Spleen (tissue), 11 donors: ENCODE measurements around the gene DGKB. TPM values are rescaled to one million over a fixed set of nuclear protein-coding genes. Genes with fewer than 3 reads are reported as not detected.

Source experiments
- DNase-seq: peaks from one replicate; pipeline ENCODE4 v3.0.0-alpha.2; 2020
- H3K27ac ChIP-seq, 8 donors: fragments of 200-600 bp; sonication (generic) in 7 of 8; 1 replicate in 4 of 8; 2 replicates in 4 of 8; pipeline versions ENCODE4 v1.5.0 to v1.8.0; 2016 to 2021; ENCODE audit warnings: inconsistent platforms in 4 of 8, mild to moderate bottlenecking in 4 of 8, moderate library complexity in 1 of 8
- H3K27me3 ChIP-seq, 7 donors: fragments of 200-600 bp; sonication (generic) in 6 of 7; replicated peaks in 1 of 7; 1 replicate in 4 of 7; 2 replicates in 3 of 7; pipeline versions ENCODE4 v1.5.0 to v1.8.0; 2016 to 2021; ENCODE audit warnings: inconsistent platforms in 3 of 7, mild to moderate bottlenecking in 1 of 7
- H3K36me3 ChIP-seq, 6 donors: fragments of 200-600 bp; sonication (generic) in 5 of 6; 1 replicate in 4 of 6; 2 replicates in 2 of 6; pipeline versions ENCODE4 v1.5.0 to v1.8.0; 2016 to 2021; ENCODE audit warnings: inconsistent platforms in 2 of 6
- H3K4me1 ChIP-seq, 6 donors: fragments of 200-600 bp; sonication (generic) in 5 of 6; 1 replicate in 3 of 6; 2 replicates in 3 of 6; pipeline versions ENCODE4 v1.5.0 to v1.8.0; 2016 to 2021; ENCODE audit warnings: inconsistent platforms in 3 of 6
- H3K4me3 ChIP-seq, 8 donors: fragments of 200-600 bp; sonication (generic) in 7 of 8; 1 replicate in 4 of 8; 2 replicates in 4 of 8; pipeline versions ENCODE4 v1.5.0 to v1.8.0; 2016 to 2021; ENCODE audit warnings: inconsistent platforms in 4 of 8, mild to moderate bottlenecking in 4 of 8, moderate library complexity in 2 of 8
- H3K9me3 ChIP-seq, 8 donors: fragments of 200-600 bp; sonication (generic) in 7 of 8; 1 replicate in 4 of 8; 2 replicates in 4 of 8; pipeline versions ENCODE4 v1.5.0 to v1.8.0; 2016 to 2021; ENCODE audit warnings: inconsistent platforms in 4 of 8
- POLR2A ChIP-seq, 3 donors: fragments of 450-650 bp; IDR thresholded peaks; one replicate each; pipeline ENCODE4 v1.5.1; 2017; ENCODE audit warnings: antibody characterized with exemption in 3 of 3, mild to moderate bottlenecking in 1 of 3
- POLR2AphosphoS5 ChIP-seq, 3 donors: sonication (generic); formaldehyde crosslinking; IDR thresholded peaks; one replicate each; pipeline ENCODE4 v1.5.1; 2017; ENCODE audit warnings: antibody characterized with exemption in 3 of 3
- WGBS, 5 donors: extraction: QIAGEN DNeasy Blood & Tissue Kit in 3 of 5; methylation state at CpG; one replicate each; pipeline versions ENCODE4 v1.1.5 to v1.1.7; 2013 to 2018; 5-methylcytosine and 5-hydroxymethylcytosine counted together
- intact Hi-C: fragments of 100-400 bp; cut with DNase I; formaldehyde crosslinking; loops from one replicate; pipeline ENCODE4 v1.15.0; 2023; ENCODE audit warnings: low total_unique reads
- polyA plus RNA-seq, 3 donors: library from polyadenylated mRNA; stranded (reverse); fragments of 200-250 nt; gene quantifications; one replicate each; pipeline ENCODE4 v1.2.1, GENCODE V29; 2013
- total RNA-seq, 7 donors: library from RNA; depleted of rRNA in 3 of 7; stranded (reverse); fragments of >200 nt in 3 of 7; fragmentation: NEBNext Ultra II Directional in 4 of 7; extraction: Animal tissue kit (Norgen Biotek cat#: 25700) in 4 of 7; gene quantifications; one replicate each; pipeline versions ENCODE4 v1.1.0 to v1.2.1, GENCODE V29; 2016 to 2021
- TF ChIP-seq, protein P1 (sequence below), 11 experiments: fragments of 200-600 bp in 7 of 11; fragments of 450-650 bp in 4 of 11; sonication (generic) in 4 of 11; IDR thresholded peaks in 8 of 11; conservative IDR thresholded peaks in 3 of 11; 1 replicate in 7 of 11; 2 replicates in 4 of 11; pipeline versions ENCODE4 v1.4.0 to v1.8.0; 2016 to 2021; ENCODE audit warnings: antibody characterized with exemption in 11 of 11, inconsistent platforms in 4 of 11, mild to moderate bottlenecking in 1 of 11
- donor health status: healthy with polysubstance abuse.
- donor health status: DM: no; HTN: no; CAD: no; lungs with moderate emphysema.
- donor health status: DM: no; HTN: no; CAD: no.
- donor health status: Bipolar disorder and iron deficiency.
- donor health status: healthy.
- donor health status: DM: no; HTN: no; CAD: no.
- donor health status: DM: yes; HTN: yes; CAD: no.

DGKB gene
- total and polyA plus RNA-seq, 10 donors: 0.02 to 0.26 (median 0.03) TPM; not detected in 6

DNA sequence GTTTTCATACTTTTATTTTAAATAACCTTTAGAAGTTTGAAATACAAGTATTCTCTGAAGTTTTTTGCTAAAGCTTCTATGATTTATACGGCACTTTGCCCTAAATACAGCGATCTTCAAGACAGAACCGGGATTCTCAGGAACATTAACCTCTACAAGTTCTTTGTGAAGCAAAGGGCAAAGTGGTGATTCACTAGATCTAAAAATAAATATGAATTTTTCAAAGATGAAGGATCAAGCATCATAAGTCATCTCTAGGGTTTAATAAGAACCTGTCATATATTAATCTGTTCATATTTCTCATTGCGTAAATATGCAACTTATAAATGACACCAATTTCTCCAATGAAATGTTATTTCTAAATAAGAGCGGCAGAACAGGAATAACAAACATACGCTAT, 30.7 kb downstream of the DGKB start:
- no peaks in the 10 kb centered on the region for H3K27me3 ChIP-seq
- H3K27ac ChIP-seq: no peak overlapping the region
- H3K9me3 ChIP-seq: peaks cover 0 to 7% (median 1%) of the 10 kb centered on the region in 8 donors
- intact Hi-C loops: no loop called here
- no peak for DNase-seq
- WGBS, 5 donors: 77 to 96% (median 85%) methylated on average over 6 of the region's 6 CpGs
- TF ChIP-seq POLR2A (IDR thresholded peaks at IDR 0.05) (no peak), POLR2AphosphoS5 (IDR thresholded peaks at IDR 0.05) (no peak)
- TF ChIP-seq, protein P1, sequence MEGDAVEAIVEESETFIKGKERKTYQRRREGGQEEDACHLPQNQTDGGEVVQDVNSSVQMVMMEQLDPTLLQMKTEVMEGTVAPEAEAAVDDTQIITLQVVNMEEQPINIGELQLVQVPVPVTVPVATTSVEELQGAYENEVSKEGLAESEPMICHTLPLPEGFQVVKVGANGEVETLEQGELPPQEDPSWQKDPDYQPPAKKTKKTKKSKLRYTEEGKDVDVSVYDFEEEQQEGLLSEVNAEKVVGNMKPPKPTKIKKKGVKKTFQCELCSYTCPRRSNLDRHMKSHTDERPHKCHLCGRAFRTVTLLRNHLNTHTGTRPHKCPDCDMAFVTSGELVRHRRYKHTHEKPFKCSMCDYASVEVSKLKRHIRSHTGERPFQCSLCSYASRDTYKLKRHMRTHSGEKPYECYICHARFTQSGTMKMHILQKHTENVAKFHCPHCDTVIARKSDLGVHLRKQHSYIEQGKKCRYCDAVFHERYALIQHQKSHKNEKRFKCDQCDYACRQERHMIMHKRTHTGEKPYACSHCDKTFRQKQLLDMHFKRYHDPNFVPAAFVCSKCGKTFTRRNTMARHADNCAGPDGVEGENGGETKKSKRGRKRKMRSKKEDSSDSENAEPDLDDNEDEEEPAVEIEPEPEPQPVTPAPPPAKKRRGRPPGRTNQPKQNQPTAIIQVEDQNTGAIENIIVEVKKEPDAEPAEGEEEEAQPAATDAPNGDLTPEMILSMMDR (IDR thresholded peaks at IDR 0.05 in 8 of 11, conservative IDR thresholded peaks at IDR 0.05 in 3 of 11): no peak
- no peak overlapping the region for H3K4me3 ChIP-seq
- no peaks in the 10 kb centered on the region for H3K36me3 ChIP-seq
- no peaks in the 10 kb centered on the region for H3K4me1 ChIP-seq

DNA sequence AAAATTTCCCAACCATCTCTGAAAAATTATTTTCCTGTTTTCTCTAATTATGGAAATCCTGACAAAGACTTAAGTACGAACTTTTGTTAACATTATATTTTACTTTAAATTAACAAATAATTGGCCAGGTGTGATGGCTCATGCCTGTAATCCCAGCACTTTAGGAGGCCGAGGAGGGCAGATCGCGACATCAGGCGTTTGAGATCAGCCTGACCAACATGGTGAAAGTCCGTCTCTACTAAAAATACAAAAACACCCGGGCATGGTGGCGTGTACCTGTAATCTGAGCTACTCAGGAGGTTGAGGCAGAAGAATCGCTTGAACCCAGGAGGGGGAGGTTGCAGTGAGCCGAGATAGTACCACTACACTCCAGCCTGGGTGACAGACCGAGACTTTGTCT, 32.2 kb downstream of the DGKB start:
- H3K4me3 ChIP-seq: no peak overlapping the region
- H3K9me3 ChIP-seq: peaks cover 0 to 14% (median 4%) of the 10 kb centered on the region in 8 donors
- TF ChIP-seq POLR2A (IDR thresholded peaks at IDR 0.05) (no peak), POLR2AphosphoS5 (IDR thresholded peaks at IDR 0.05) (no peak)
- TF ChIP-seq, protein P1 (IDR thresholded peaks at IDR 0.05 in 8 of 11, conservative IDR thresholded peaks at IDR 0.05 in 3 of 11): no peak
- H3K4me1 ChIP-seq: no peaks in the 10 kb centered on the region
- intact Hi-C loops: no loop called here
- no peaks in the 10 kb centered on the region for H3K27me3 ChIP-seq
- WGBS, 5 donors: 77 to 90% (median 87%) methylated on average over 11 of the region's 11 CpGs
- no peak for DNase-seq
- H3K27ac ChIP-seq: no peak overlapping the region
- H3K36me3 ChIP-seq: no peaks in the 10 kb centered on the region

DNA sequence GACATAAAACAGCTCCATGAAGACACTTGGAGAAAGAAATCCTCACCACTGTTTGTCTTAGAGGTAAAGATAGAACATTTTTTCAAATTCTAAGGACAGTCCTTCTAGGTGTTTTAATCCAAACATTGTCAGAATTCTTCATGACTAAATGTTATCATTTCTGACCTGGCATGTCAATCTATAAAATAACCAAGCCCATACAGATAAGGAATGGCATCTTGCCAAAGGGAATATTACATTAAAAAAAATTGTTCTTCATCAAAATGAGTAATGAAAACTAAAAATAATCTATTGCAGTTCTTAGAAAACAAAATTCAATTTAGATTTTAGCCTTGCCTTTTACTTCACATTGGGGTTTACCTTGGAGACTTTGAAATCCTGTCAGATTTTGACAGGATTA, 33.6 kb downstream of the DGKB start:
- Histone ChIP-seq H3K9me3 (peaks cover 0 to 20% (median 4%) of the 10 kb centered on the region in 8 donors), H3K27ac (no peak overlapping the region), H3K4me3 (no peak overlapping the region), H3K27me3 (no peaks in the 10 kb centered on the region), H3K4me1 (no peaks in the 10 kb centered on the region), H3K36me3 (no peaks in the 10 kb centered on the region)
- DNase-seq: no peak
- intact Hi-C loops: no loop called here
- TF ChIP-seq POLR2AphosphoS5 (IDR thresholded peaks at IDR 0.05) (no peak), POLR2A (IDR thresholded peaks at IDR 0.05) (no peak)
- TF ChIP-seq, protein P1 (IDR thresholded peaks at IDR 0.05 in 8 of 11, conservative IDR thresholded peaks at IDR 0.05 in 3 of 11): no peak

DNA sequence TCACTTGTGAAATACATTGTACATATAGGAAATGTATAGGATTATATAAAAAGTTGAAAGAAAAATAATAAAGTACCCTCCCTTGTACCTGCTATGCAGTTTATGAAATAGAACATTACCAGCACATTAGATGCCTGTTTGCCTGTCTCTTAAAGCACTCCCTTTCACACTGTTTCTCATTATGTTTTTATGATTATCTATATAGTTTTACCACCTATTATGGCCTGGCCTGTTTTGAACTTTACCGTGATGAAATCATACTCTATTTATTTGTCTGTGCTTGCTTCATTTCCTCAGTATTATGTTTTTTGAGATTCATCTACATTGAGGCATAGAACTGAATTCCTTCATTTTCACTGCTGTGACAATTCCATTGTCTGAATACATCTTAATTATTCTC, 41.1 kb downstream of the DGKB start:
- Histone ChIP-seq H3K9me3 (peaks cover 0 to 9% (median 0%) of the 10 kb centered on the region in 8 donors), H3K36me3 (no peaks in the 10 kb centered on the region), H3K4me3 (no peak overlapping the region), H3K27me3 (no peaks in the 10 kb centered on the region), H3K27ac (no peak overlapping the region), H3K4me1 (no peaks in the 10 kb centered on the region)
- intact Hi-C loops: no loop called here
- 84 to 98% (median 91%) methylated on average over 1 of the region's 1 CpG for WGBS, 5 donors
- no peak for DNase-seq
- no peak for TF ChIP-seq POLR2AphosphoS5 (IDR thresholded peaks at IDR 0.05)
- TF ChIP-seq, protein P1 (IDR thresholded peaks at IDR 0.05 in 8 of 11, conservative IDR thresholded peaks at IDR 0.05 in 3 of 11): no peak
- no peak for TF ChIP-seq POLR2A (IDR thresholded peaks at IDR 0.05)
